NCI-H446 (cell line): ENCODE results near the gene TRIM51G.
"Not testable (repeated sequence)": the region's sequence is repeated elsewhere in the genome, so short reads cannot be mapped to it uniquely, and the experiment has no call there.

Source experiments
- DNase-seq, 2 experiments: peaks; one replicate each; lab custom pipeline; 2025; lab: John Stamatoyannopoulos, UW

The TRIM51G gene, protein sequence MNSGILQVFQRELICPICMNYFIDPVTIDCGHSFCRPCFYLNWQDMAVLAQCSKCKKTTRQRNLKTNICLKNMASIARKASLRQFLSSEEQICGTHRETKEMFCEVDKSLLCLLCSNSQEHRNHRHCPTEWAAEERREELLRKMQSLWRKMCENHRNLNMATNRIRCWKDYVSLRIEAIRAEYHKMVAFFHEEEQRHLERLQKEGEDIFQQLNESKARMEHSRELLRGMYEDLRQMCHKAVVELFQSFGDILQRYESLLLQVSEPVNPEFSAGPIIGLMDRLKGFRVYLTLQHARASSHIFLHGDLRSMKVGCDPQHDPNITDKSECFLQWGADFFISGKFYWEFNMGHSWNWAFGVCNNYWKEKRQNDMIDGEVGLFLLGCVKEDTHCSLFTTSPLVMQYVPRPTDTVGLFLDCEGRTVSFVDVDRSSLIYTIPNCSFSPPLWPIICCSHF

DNA sequence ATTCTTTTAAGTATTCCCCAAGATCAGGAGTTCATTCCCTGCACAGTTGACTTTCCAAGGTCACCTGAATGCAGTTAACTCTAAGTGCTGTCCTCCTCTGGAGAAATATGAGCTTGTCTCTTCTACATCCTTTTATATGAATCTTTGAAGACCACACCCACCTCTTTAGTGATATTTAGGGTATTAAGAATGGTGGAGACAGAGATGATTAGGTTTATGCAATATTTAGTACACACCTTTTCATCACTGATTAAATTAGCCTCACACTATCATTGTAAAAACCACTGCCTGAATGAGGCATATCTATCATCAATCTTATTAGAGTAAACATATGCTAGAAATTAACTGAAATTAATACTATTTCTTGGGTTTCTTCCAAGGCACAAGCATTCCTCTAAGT lies at the start of gene TRIM51G:
TSS of gene TRIM51G (minus strand) at position 101 of the 400 bp plus-strand sequence. CDS start 2,190 bp downstream, outside the sequence.
- not testable (repeated sequence) for DNase-seq

DNA sequence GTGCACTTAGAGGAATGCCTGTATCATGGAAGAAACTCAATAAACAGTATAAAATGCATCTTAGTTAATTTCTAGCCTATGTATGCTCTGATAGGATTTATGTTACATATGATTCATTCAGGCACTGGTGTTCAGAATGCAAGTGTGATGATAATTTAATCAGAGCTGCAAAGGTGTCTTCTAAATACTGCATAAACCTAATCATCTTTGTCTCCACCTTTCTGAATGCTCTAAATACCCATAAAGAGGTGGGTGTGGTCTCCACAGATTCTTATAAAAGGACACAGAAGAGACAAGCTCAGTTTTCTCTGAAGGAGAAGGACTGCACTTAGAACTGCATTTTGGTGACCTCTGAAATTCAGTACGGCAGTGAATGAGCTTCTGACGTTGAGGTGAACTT lies 44.8 kb upstream of the TRIM51G start, which contains the start of gene TRIM49B:
TSS of gene TRIM49B (plus strand) at position 301 of the 400 bp plus-strand sequence. CDS start 2,777 bp downstream, outside the sequence.
- DNase-seq = not testable (repeated sequence)

DNA sequence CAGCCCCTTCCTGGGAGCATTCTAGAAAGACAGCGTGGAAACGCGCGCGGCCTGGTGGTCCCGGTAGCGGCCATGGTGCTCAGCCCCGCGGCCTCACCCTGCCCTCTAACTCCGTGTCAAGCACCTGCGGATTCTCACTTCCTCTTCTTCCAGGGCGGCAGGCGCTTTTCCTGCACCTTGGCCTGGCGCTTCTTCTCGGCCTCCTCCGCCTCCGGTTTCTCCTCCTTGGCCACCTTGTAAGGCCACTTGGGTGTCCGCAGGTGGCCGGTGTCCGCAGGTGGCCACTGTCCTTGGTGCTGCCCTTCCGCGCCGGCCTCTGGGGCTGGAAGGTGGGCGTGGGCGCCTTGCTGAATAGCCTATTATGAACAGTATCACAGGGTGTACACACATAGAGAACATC lies 15.1 kb downstream of the TRIM51G start:
- not testable (repeated sequence) for DNase-seq

DNA sequence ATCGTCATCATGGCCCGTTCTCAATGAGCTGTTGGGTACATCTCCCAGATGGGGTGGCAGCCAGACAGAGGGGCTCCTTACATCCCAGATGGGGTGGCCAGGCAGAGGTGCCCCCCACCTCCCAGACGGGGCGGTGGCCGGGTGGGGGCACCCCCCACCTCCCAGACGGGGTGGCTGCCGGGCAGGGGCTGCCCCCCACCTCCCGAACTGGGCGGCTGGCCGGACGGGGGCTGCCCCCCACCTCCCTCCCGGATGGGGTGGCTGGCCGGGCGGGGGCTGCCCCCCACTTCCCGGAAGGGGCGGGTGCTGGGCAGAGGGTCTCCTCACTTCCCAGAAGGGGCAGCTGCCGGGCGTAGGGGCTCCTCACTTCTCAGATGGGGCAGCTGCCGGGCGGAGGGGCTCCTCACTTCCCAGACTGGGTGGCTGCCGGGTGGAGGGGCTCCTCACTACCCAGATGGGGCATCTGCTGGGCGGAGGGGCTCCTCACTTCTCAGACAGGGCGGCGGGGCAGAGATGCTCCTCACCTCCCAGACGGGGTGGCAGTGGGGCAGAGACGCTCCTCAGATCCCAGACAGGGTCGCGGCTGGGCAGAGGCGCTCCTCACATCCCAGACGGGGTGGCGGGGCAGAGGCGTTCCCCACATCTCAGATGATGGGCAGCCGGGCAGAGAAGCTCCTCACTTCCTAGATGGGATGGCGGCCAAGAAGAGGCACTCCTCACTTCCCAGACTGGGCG lies 28.2 kb downstream of the TRIM51G start:
- not testable (repeated sequence) for DNase-seq

DNA sequence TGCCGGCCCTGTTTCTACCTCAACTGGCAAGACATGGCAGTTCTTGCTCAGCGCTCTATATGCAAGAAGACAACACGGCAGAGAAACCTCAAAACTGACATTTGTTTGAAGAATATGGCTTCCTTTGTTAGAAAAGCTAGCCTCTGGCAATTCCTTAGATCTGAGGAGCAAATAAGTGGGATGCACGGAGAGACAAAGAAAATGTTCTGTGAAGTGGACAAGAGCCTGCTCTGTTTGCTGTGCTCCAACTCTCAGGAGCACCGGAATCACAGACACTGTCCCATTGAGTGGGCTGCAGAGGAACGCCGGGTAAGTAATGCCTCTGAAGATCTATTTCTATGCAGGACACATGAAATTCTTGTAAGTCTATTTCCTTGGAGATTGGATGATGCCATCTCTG lies 37.9 kb downstream of the TRIM51G start:
- not testable (repeated sequence) for DNase-seq
